Measurements from ENCODE around the gene IRF4. TPM values are rescaled to one million over a fixed set of nuclear protein-coding genes. Genes with fewer than 3 reads are reported as not detected.

The IRF4 gene
- total and polyA plus RNA-seq, 8 donors = 0.27 to 7.0 (median 0.36) TPM

DNA sequence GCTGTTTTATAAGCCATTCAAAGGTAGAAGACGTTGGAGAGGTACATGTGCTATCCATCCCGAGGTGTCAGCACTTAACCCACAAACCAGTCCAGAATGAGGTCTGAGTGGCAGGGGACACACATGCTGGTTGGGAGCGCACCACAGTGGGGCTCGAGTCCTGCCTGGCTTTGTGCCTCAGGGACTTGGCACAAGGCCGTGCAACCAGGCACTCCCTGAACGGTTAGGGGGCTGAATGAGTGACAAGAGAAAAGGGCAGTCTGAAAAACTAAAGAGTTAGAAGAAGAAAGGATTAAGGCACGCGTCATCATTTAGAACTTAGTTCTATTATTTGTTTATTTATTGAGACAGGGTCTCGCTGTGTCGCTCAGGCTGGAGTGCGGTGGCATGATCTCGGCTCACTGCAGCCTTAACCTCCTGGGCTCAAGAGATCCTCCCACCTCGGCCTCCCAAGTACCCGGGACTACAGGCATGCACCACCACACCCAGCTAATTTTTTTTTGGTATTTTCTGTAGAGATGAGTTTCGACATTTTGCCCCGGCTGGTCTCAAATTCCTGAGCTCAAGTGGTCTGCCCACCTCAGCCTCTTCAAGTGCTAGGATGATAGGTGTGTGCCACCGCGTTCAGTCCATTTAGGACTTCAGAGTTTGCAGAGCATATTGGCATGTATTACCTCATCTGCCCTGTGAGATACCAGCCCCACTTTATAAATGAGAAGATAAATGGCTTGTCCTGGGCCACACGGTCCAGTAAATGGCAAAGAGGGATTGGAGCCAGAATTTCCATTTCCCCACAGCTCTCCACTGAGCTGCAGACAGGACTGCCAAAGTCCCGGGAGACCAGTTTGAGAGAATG is 47.4 kb upstream of the IRF4 start:
- Histone ChIP-seq H3K4me1 (peaks cover 2 to 24% of the 10 kb centered on the region in 2 donors), H3K4me3 (no peak overlapping the region), H3K27ac (no peak overlapping the region), H3K27me3 (no peaks in the 10 kb centered on the region), H3K9me3 (no peaks in the 10 kb centered on the region), H3K36me3 (peaks cover 0 to 19% of the 10 kb centered on the region in 2 donors)
- intact Hi-C loops (cut with DNase I) = no loop called here
- no peak for ATAC-seq
- TF ChIP-seq, protein P1, sequence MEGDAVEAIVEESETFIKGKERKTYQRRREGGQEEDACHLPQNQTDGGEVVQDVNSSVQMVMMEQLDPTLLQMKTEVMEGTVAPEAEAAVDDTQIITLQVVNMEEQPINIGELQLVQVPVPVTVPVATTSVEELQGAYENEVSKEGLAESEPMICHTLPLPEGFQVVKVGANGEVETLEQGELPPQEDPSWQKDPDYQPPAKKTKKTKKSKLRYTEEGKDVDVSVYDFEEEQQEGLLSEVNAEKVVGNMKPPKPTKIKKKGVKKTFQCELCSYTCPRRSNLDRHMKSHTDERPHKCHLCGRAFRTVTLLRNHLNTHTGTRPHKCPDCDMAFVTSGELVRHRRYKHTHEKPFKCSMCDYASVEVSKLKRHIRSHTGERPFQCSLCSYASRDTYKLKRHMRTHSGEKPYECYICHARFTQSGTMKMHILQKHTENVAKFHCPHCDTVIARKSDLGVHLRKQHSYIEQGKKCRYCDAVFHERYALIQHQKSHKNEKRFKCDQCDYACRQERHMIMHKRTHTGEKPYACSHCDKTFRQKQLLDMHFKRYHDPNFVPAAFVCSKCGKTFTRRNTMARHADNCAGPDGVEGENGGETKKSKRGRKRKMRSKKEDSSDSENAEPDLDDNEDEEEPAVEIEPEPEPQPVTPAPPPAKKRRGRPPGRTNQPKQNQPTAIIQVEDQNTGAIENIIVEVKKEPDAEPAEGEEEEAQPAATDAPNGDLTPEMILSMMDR (IDR thresholded peaks at IDR 0.05) = no peak
- DNase-seq = no peak

DNA sequence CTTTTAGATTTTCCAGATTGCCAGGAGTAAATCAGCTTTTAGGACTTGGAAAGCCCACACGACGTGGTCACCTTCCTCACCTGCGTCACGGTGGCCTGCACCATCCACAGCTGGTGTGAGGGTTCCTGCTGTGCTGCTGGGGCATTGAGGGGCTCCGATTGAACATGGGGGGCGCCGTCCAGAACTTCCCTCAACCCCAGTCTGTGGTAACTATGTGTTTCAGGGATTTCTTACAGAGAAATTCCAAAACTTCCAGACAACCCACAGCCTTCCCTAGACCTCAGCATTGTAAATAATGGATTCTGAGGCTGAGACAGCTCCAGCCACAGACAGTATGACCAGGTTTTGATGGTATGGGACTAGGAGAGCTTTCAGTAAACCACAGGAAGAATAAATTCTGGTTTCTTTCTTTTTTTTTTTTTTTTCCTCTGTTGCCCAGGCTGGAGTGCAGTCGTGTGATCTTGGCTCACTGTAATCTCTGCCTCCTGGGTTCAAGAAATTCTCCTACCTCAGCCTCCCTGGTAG is 46.7 kb upstream of the IRF4 start:
- TF ChIP-seq, protein P1 (IDR thresholded peaks at IDR 0.05) = no peak
- Histone ChIP-seq H3K4me3 (no peak overlapping the region), H3K27me3 (no peaks in the 10 kb centered on the region), H3K36me3 (peaks cover 0 to 25% of the 10 kb centered on the region in 2 donors), H3K9me3 (no peaks in the 10 kb centered on the region), H3K27ac (no peak overlapping the region), H3K4me1 (peaks cover 0 to 17% of the 10 kb centered on the region in 2 donors)
- no peak for ATAC-seq
- DNase-seq = peak in 1 of 4 donors; percentile 78
- intact Hi-C loops (cut with DNase I) = no loop called here

DNA sequence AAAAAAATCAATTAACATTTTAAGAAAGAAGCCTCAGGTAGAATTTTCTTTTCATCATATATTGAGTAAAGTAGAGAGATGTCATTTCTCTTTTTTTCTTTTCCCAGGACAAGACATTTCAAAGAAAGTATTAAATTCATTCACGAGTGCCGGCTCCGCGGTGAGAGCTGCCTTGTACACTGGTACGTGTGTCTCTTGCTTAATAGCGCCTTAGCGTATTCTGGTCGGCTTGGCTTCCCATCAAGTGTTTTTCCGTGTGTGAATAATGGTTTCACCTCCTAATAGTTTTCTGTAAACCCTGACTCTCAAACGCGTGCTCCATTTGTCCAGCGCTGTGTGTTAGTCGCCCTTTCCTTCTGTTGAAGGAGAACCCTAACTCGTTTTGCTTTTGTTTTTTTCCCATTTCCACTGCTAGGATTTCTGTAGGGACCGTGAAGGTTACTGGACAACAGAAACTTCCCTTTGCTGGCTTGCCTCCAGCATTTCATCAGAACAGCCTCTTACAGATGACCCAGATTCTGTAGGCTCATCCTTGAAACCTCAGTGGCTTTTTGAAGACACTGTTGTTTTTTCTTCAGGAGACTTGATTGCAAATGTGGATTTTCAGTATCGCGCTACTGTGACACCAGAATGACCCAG is 45.7 kb upstream of the IRF4 start:
- H3K4me1 ChIP-seq = peaks cover 0 to 7% of the 10 kb centered on the region in 2 donors
- no peak overlapping the region for H3K27ac ChIP-seq
- no peaks in the 10 kb centered on the region for H3K9me3 ChIP-seq
- H3K36me3 ChIP-seq = peaks cover 0 to 35% of the 10 kb centered on the region in 2 donors
- ATAC-seq (no peak), DNase-seq (peak in 1 of 4 donors; percentile 76)
- H3K27me3 ChIP-seq = no peaks in the 10 kb centered on the region
- H3K4me3 ChIP-seq = no peak overlapping the region
- TF ChIP-seq, protein P1 (IDR thresholded peaks at IDR 0.05) = no peak
- intact Hi-C loops (cut with DNase I) = no loop called here

DNA sequence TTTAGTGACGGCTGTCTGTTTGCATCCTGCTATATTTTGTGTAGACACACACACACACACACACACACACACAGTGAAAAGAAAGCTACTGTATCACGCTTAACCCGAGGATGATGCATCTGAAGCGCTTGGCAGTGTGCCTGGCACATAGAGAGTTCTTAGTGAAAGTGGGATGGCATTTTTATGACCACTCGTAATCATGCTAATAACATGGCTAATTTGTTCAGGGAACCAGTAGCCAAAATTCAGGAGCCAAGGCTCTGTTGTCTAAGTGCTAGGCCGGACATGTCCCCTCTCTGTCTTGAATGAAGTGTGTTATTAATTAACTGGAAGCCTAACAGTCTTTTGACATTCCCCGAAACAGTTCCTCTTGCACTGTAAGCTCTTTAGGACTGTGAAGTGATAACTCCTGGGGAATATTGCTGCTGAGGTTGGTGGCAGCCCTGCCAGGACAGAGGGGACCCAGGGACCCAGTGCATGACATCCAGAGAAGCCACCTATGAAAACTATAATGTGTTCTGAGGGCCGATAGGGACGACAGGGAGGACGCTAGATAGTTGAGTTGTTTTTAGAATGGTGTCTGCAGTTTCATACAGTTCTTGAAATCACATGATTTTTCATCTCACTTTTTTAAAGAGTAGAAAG is 45.0 kb upstream of the IRF4 start:
- no peak for DNase-seq
- Histone ChIP-seq H3K27me3 (no peaks in the 10 kb centered on the region), H3K4me3 (no peak overlapping the region), H3K27ac (no peak overlapping the region), H3K9me3 (no peaks in the 10 kb centered on the region), H3K4me1 (peaks cover 0 to under 1% of the 10 kb centered on the region in 2 donors), H3K36me3 (peaks cover 0 to 42% of the 10 kb centered on the region in 2 donors)
- intact Hi-C loops (cut with DNase I) = no loop called here
- no peak for ATAC-seq
- TF ChIP-seq, protein P1 (IDR thresholded peaks at IDR 0.05) = no peak

Data from left lung (tissue), 10 donors.